Prostate gland (tissue), 2 donors: ENCODE measurements around the gene RPS18. TPM values are rescaled to one million over a fixed set of nuclear protein-coding genes. Genes with fewer than 3 reads are reported as not detected.

ENCODE experiments used
- DNase-seq: peaks from one replicate; pipeline ENCODE4 v3.0.0-alpha.2; 2019; ENCODE audit warnings: low spot score
- H3K27ac ChIP-seq, 2 donors: fragments of 200-600 bp; sonication (generic); 2 replicates each; pipeline ENCODE4 v1.5.1; 2017 to 2019
- H3K27me3 ChIP-seq: fragments of 200-600 bp; sonication (generic); replicated peaks from 2 replicates; pipeline ENCODE4 v1.5.1; 2019; ENCODE audit not compliant: insufficient read depth
- H3K36me3 ChIP-seq, 2 donors: fragments of 200-600 bp; sonication (generic); 1 replicate in 1 of 2; 2 replicates in 1 of 2; pipeline versions ENCODE4 v1.5.1 to v1.8.1; 2017 to 2019
- H3K4me1 ChIP-seq: fragments of 200-600 bp; sonication (generic); replicated peaks from 2 replicates; pipeline ENCODE4 v1.5.1; 2019
- H3K4me3 ChIP-seq, 2 donors: fragments of 200-600 bp; sonication (generic); 2 replicates each; pipeline ENCODE4 v1.5.1; 2017 to 2019
- H3K9me3 ChIP-seq: fragments of 200-600 bp; sonication (generic); 2 replicates; pipeline ENCODE4 v1.5.1; 2017
- POLR2A ChIP-seq: fragments of 450-650 bp; IDR thresholded peaks from one replicate; pipeline ENCODE4 v1.6.1; 2016; ENCODE audit warnings: antibody characterized with exemption, mild to moderate bottlenecking
- POLR2AphosphoS5 ChIP-seq: sonication (generic); formaldehyde crosslinking; IDR thresholded peaks from one replicate; pipeline ENCODE4 v1.6.1; 2017; ENCODE audit warnings: antibody characterized with exemption
- WGBS: methylation state at CpG from one replicate; pipeline ENCODE4 v1.1.5; 2018; 5-methylcytosine and 5-hydroxymethylcytosine counted together
- intact Hi-C: fragments of 100-400 bp; cut with DNase I; formaldehyde crosslinking; loops from one replicate; pipeline ENCODE4 v1.14.2; 2022
- total RNA-seq, 2 donors: library from RNA; depleted of rRNA; stranded (reverse); fragments of >200 nt; gene quantifications; one replicate each; pipeline ENCODE4 v1.1.0, GENCODE V29; 2016
- TF ChIP-seq, protein P1 (sequence below), 4 experiments: fragments of 200-600 bp in 2 of 4; fragments of 450-650 bp in 2 of 4; sonication (generic) in 2 of 4; IDR thresholded peaks; 1 replicate in 3 of 4; 2 replicates in 1 of 4; pipeline ENCODE4 v1.5.1; 2016 to 2019; ENCODE audit warnings: antibody characterized with exemption in 4 of 4, mild to moderate bottlenecking in 2 of 4, moderate library complexity in 2 of 4

Gene RPS18
- total RNA-seq, 2 donors from 2014 or later = 1,990 to 4,594 TPM

DNA sequence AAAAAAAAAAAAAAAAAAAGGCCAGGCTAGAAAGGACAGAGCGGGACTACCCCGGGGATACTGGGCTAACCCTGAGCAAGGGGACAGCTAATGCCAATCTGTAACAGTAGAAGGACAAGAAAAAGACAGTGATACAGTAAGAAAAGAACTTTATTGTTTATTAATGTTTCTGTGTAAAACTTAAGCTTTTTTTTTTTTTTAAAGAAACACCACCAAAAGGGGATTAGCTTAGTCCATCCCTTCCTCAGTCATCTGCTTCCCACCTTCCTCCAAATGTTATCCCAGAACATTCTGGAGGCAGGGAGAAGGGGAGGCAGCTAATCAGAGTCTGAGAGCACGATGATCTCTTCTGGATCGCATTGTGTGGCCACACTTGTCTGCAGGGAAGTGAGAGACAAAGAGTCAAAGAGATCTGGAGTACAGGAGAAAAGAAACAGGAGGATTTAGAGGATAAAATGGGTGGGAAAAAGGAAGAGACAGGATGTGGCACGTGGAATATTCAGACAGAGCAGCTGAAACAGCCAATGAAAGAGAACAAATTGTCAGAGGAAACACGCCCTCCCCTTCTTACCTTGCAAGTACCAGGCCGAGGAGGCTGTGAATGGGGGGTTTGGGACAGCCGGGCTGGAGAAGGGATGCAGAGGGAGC lies 46.7 kb downstream of the RPS18 start:
- no peaks in the 10 kb centered on the region for H3K27me3 ChIP-seq
- H3K36me3 ChIP-seq = peaks cover 3 to 5% of the 10 kb centered on the region in 2 donors
- peak overlapping the region; percentile 88 to 90 for H3K27ac ChIP-seq
- TF ChIP-seq POLR2A (no peak), POLR2AphosphoS5 (no peak)
- TF ChIP-seq, protein P1, sequence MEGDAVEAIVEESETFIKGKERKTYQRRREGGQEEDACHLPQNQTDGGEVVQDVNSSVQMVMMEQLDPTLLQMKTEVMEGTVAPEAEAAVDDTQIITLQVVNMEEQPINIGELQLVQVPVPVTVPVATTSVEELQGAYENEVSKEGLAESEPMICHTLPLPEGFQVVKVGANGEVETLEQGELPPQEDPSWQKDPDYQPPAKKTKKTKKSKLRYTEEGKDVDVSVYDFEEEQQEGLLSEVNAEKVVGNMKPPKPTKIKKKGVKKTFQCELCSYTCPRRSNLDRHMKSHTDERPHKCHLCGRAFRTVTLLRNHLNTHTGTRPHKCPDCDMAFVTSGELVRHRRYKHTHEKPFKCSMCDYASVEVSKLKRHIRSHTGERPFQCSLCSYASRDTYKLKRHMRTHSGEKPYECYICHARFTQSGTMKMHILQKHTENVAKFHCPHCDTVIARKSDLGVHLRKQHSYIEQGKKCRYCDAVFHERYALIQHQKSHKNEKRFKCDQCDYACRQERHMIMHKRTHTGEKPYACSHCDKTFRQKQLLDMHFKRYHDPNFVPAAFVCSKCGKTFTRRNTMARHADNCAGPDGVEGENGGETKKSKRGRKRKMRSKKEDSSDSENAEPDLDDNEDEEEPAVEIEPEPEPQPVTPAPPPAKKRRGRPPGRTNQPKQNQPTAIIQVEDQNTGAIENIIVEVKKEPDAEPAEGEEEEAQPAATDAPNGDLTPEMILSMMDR (IDR thresholded peaks at IDR 0.05) = no peak
- 68% methylated on average over 8 of the region's 8 CpGs for WGBS
- H3K4me1 ChIP-seq = peaks cover 18% of the 10 kb centered on the region
- intact Hi-C loops = loop anchor here (5.0 kb wide), 1 partner anchor 94 kb away; the partner anchor contains the start of gene PHF1
- DNase-seq = no peak
- H3K4me3 ChIP-seq = peak overlapping the region; percentile 43 to 44
- no peaks in the 10 kb centered on the region for H3K9me3 ChIP-seq

DNA sequence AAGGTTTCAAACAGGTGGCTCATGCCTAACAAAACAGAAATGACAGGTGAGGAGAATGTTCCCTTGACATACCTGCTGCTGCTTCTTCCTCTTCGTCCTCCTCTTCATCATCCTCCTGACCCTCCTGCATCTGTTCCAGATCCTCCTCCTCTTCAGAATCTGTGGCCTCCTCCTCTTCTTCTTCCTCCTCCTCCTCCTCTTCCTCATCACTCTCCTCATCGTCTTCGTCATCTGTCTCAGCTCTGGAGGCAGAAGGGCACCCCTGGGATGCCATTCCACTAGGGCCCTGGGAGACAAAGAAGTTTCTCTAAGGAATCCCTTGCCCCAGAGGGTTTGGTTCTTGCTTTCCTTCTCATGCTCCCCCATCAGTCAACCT lies 48.1 kb downstream of the RPS18 start:
- H3K4me1 ChIP-seq = peaks cover 18% of the 10 kb centered on the region

DNA sequence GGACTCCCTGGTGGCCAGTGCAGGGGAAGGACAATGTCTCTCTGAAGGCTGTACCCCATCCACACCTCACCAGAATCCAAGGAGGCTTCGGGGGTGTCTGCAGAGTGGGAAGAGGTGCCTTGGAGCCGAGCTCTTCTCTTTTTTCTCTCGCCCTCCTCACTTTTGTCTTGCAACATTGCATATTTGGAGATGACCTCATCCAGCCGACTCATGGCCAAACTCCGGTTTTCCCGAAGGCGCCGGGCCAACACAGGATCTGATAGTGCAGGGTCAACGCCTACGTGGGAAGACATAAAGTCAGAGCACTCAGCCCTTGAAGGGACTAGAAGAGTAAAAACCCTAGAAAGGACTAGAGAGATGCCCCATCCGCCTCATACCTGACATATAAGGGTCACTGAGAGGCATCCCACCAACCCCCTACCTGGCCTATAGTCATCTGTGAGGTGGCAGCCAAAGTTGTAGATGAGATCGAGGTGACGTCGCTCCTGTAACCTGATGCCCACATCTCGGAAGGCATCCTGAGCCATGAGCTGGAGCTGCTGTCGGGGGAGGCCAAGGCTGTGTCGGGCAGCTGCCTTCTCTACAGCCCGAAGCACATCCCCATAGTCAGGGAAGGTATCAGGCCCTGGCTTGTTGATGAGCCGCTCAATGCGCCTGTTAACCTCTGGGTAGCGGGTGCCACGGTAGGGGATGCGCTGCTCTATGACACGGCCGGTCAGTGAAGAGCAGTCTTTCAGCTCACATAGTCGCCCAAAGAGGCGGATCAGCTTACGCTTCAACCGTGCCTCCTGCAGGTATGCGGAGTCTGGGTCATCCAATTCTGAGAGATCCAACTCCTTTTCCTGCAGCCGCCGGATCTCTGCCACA lies 48.7 kb downstream of the RPS18 start:
- H3K9me3 ChIP-seq = no peaks in the 10 kb centered on the region
- H3K36me3 ChIP-seq = peaks cover 3 to 5% of the 10 kb centered on the region in 2 donors
- WGBS = 66% methylated on average over 32 of the region's 32 CpGs
- no peak overlapping the region for H3K27ac ChIP-seq
- H3K4me3 ChIP-seq = no peak overlapping the region
- H3K27me3 ChIP-seq = no peaks in the 10 kb centered on the region
- DNase-seq = no peak
- intact Hi-C loops = no loop called here
- TF ChIP-seq POLR2A (no peak), POLR2AphosphoS5 (no peak)
- TF ChIP-seq, protein P1 (IDR thresholded peaks at IDR 0.05) = no peak
- peaks cover 18% of the 10 kb centered on the region for H3K4me1 ChIP-seq

More for the DNA sequence above, 48.1 kb downstream of the RPS18 start:
- no peaks in the 10 kb centered on the region for H3K27me3 ChIP-seq
- H3K27ac ChIP-seq = no peak overlapping the region
- H3K36me3 ChIP-seq = peaks cover 3 to 5% of the 10 kb centered on the region in 2 donors
- WGBS = 94% methylated on average over 3 of the region's 3 CpGs
- no peaks in the 10 kb centered on the region for H3K9me3 ChIP-seq
- no peak overlapping the region for H3K4me3 ChIP-seq
- intact Hi-C loops = loop anchor here (5.0 kb wide), 1 partner anchor 92 kb away; the partner anchor contains the start of gene PHF1
- no peak for DNase-seq
- TF ChIP-seq POLR2A (no peak), POLR2AphosphoS5 (no peak)

DNA sequence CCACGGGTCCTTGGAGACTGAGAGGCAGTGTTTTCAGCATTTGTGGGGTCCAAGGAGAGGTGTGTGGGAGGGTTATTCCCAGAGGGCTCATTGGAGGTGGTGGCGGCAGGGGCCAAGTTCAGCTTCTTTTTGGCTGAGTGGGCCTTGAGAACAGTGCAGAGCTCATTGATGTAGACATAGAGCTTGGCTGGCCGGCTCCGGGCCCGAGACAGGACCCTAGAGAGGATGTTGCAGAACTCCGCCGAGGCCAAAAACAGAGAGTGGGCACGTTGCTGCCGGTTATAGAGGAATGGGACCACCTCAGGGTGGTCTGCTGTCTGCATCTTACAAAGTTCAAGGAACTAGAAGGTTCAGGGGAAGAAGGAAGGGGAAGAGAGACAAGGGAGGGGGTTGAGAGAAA lies 49.4 kb downstream of the RPS18 start:
- peaks cover 18% of the 10 kb centered on the region for H3K4me1 ChIP-seq
- intact Hi-C loops = no loop called here
- TF ChIP-seq POLR2AphosphoS5 (no peak), POLR2A (no peak)
- TF ChIP-seq, protein P1 (IDR thresholded peaks at IDR 0.05) = no peak
- no peaks in the 10 kb centered on the region for H3K9me3 ChIP-seq
- H3K27ac ChIP-seq = peak overlapping the region in 1 of 2 donors; percentile 81
- no peak for DNase-seq
- H3K27me3 ChIP-seq = no peaks in the 10 kb centered on the region
- 79% methylated on average over 9 of the region's 9 CpGs for WGBS
- H3K36me3 ChIP-seq = peaks cover 3 to 5% of the 10 kb centered on the region in 2 donors
- H3K4me3 ChIP-seq = no peak overlapping the region

DNA sequence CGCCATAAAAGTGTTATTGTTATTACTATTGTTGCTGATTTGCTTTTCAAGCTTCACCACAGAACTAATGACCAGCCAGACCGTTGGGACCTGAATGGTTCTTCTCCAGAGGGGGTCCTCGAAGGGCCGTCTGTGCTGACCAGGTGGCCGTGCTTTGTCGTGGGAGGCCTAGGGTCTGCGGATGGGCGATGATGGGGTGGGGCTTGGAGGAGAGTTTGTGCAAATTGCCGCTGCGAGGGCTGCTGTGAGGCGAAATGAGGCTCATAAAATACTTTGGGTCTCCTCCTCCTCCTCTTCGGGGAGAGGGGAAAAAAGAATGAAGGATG lies 51.7 kb downstream of the RPS18 start:
- H3K4me1 ChIP-seq = peaks cover 14% of the 10 kb centered on the region
- DNase-seq = no peak
- TF ChIP-seq, protein P1 (IDR thresholded peaks at IDR 0.05) = no peak
- TF ChIP-seq POLR2AphosphoS5 (no peak), POLR2A (no peak)
- peak overlapping the region; percentile 52 to 67 for H3K4me3 ChIP-seq
- H3K36me3 ChIP-seq = peaks cover 3 to 5% of the 10 kb centered on the region in 2 donors
- no peaks in the 10 kb centered on the region for H3K27me3 ChIP-seq
- peak overlapping the region; percentile 81 to 87 for H3K27ac ChIP-seq
- under 1% methylated on average over 12 of the region's 12 CpGs for WGBS
- H3K9me3 ChIP-seq = no peaks in the 10 kb centered on the region
- intact Hi-C loops = no loop called here
